T-helper 2 cell treated with Interferon-gamma antibody and Interleukin-4, amounts not matched to agents 5 μg/mL and 100 μg/mL, for 36 hours (primary cell): ENCODE measurements around the gene AHRR.
A peak's percentile ranks its signal among the peaks of the same experiment; 100 is the strongest.

ENCODE experiments used
- DNase-seq: peaks from one replicate; pipeline ENCODE4 v3.0.0; 2021; ENCODE audit warnings: low spot score
- H3K27ac Mint-ChIP-seq: one replicate; pipeline ENCODE4 v1.8.0; 2021; ENCODE audit warnings: mild to moderate bottlenecking, mixed read lengths
- H3K27me3 Mint-ChIP-seq: one replicate; pipeline ENCODE4 v1.8.0; 2021; ENCODE audit warnings: low read depth, mixed read lengths
- H3K36me3 Mint-ChIP-seq: one replicate; pipeline ENCODE4 v1.8.0; 2021; ENCODE audit warnings: low read depth, mixed read lengths
- H3K4me1 Mint-ChIP-seq: one replicate; pipeline ENCODE4 v1.8.0; 2021; ENCODE audit warnings: low read depth, mixed read lengths
- H3K4me3 Mint-ChIP-seq: one replicate; pipeline ENCODE4 v1.8.0; 2022; ENCODE audit warnings: mild to moderate bottlenecking, moderate library complexity, mixed read lengths
- H3K9me3 Mint-ChIP-seq: one replicate; pipeline ENCODE4 v1.8.0; 2021; ENCODE audit warnings: mixed read lengths

The AHRR gene

DNA sequence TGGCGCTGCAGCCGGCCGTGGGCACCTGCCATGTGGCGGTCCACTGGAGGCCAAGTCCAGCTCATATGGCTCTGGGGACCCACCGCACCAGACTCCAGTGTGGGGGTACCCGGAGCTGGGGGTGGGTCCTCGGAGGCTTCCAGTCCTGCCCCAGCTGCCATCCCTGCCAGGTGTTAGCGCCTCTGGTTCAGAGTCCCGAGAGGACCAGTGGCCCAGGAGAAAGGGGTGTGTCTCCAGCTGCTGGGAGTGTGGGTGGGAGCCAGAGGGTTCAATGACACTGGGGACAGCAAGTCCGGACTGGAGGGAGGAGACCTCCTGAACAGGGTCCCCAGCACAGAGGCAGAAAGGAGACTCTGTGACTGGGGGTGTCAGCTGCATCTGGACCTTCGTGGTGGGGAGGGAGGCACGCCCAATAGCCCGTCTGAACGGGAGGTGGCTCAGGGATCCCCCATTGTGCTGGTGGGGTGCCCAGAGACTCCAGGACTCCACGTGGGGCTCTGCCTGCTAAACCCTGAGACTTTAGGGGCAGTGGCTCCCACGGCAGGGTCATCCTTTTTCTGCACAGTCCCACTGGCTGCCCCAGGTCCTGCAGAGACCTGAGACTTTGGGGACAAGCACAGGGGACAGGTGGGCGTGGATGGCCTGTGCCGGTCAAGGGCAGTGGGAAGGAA lies 2.4 kb upstream of the AHRR start:
- H3K27me3 Mint-ChIP-seq, result peaks cover 5% of the 10 kb centered on the region
- H3K4me3 Mint-ChIP-seq, result no peak overlapping the region
- peak overlapping the region; percentile 49 for H3K27ac Mint-ChIP-seq
- DNase-seq, result no peak
- peaks cover 11% of the 10 kb centered on the region for H3K36me3 Mint-ChIP-seq
- no peaks in the 10 kb centered on the region for H3K9me3 Mint-ChIP-seq
- peaks cover 16% of the 10 kb centered on the region for H3K4me1 Mint-ChIP-seq

DNA sequence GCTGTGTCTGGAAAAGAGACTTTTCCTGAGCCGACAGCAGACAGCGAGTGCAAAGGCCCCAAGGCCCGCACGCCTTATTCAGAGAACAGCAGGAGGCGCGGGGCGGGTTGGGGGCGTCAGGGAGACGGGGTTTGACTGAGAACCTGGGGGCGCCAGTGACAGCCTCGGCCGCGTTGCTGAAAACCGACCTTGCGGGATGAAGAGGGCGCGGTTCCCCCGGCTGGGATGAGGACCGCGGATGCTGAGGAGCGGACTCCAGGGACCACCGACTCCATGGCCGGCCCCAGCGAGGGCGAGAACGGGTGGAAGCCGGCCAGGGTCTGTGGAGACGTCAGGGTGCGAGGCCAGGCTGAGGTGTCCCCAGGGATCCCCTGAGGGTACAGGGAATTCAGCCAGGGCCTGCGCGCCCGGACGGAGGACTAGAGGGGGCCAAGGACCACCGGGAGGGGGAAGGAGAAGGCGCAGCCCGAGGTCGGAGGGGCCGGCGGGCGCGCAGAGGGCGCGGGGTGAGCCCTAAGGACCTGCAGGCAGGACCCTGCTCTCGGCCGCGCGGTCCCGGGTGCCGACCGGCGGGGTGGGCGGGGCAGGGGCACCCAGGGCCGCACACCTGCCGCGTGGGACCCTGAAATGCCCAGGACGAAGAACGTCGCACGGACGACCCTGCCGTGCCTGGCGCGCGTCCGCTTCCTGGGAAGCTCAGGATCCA lies 837 bp upstream of the AHRR start:
- H3K4me3 Mint-ChIP-seq, result peak overlapping the region; percentile 86
- H3K4me1 Mint-ChIP-seq, result peaks cover 18% of the 10 kb centered on the region
- no peak for DNase-seq
- H3K36me3 Mint-ChIP-seq, result peaks cover 19% of the 10 kb centered on the region
- peak overlapping the region; percentile 49 for H3K27ac Mint-ChIP-seq
- peaks cover 5% of the 10 kb centered on the region for H3K27me3 Mint-ChIP-seq
- no peaks in the 10 kb centered on the region for H3K9me3 Mint-ChIP-seq

DNA sequence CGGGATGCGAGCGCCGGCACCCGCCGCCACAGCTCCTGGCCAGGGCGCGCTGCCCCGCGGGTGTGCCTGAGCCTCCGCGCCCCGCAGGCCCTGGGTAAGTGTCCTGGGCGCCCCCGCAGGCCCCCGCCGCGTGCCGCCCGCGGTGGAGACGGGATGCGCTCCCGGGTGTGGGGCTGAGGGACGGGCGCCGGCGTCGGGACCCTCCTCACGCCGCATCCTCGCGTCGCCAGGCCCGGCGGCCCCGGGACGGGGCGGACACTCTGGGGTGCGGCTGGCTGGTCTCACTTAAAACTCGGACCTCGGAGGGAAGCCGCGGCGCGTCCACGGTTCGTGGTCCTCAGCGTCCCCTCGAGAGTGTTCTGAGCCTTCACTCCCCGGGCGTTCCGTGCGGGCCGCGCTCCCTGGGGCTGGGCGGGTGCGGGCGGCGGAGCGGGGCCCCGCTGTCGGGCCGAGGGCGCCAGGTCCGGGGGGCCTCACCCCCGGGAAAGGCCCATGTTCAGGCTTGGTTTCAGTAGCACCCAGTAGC lies 275 bp downstream of the AHRR start:
- DNase-seq, result no peak
- Mint-ChIP-seq H3K9me3 (no peaks in the 10 kb centered on the region), H3K36me3 (peaks cover 28% of the 10 kb centered on the region), H3K27ac (peak overlapping the region; percentile 10), H3K4me3 (peak overlapping the region; percentile 70), H3K27me3 (peaks cover 5% of the 10 kb centered on the region), H3K4me1 (peaks cover 18% of the 10 kb centered on the region)

DNA sequence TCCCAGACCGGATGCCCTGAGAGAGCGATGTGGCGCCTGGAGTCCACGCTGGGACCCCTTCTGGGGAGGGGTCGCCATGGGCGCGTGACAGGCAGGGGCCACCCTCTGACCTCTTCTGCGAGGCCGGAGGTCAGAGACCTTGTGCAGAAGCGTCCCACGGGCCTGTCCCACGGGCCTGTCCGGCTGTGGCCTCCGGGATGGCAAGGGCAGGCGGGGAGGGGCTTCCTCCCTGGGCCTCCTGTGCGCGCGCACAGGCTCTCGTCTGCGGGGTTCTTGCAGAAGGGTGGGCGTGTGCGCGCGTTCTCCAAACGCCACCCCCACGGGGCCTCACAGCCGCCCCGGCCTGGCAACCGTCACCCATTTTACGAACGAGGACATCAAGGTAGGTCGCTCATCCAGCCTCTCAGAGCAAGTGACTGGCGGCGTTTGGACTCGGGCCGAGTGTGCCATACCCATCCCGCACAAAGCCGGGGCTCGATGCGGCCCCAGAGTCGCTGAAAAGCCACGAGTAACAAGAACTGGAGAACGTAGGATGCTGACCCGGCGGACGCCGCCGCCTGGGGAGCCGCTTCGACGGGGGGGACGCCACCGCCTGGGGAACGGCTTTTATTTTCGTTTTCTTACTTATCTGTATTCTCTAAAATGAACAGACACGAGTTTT lies 897 bp downstream of the AHRR start:
- DNase-seq, result no peak
- Mint-ChIP-seq H3K27me3 (peaks cover 5% of the 10 kb centered on the region), H3K36me3 (peaks cover 32% of the 10 kb centered on the region), H3K9me3 (no peaks in the 10 kb centered on the region), H3K4me3 (peak overlapping the region; percentile 70), H3K4me1 (peaks cover 20% of the 10 kb centered on the region), H3K27ac (peak overlapping the region; percentile 67)

DNA sequence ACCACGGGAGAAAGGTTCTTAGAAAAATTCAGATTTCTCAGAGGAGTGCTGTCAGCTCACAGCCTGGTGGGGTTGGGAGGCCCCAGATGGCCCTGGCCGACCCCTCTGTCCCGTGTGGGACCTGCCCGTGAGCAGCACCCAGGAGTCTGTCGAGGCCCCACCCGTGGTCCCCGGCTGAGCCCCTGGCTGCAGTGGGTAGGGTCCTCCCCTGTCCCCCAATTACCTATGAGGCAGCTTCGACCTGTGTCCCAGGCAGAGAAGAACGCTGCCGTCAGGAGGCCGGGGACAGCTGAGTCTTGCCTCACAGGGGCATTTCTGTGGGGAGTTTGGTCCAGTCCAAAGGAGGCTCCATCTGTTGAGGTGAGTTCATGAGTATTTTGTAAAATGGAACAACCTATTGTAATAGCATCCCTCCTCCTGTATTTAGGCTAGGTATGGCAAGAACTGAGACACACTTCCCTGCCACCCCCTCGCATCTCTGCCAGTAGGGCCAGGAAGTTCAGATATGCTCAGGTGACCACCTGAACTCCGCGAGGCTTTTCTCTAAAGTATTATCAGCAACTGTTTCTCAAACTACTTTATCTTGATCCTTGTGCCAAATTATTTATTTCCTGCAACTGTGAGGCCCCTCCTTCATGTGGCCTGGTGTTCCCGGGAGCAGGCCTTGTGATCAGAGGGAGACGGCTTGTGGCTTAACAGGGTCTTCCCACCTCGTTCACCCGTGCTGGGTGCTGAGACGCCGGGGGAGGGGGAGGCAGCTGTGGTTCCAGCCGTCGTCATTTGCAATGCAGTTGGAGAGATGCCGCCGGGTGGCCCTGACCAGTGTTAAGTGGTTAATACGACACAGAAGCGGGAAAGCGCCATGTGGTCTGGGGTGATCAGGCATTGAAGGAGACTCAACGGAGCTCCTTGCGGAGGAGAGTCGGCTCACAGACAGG lies 1.7 kb downstream of the AHRR start:
- H3K27ac Mint-ChIP-seq, result peak overlapping the region; percentile 67
- H3K4me3 Mint-ChIP-seq, result peak overlapping the region; percentile 70
- H3K27me3 Mint-ChIP-seq, result peaks cover 5% of the 10 kb centered on the region

DNA sequence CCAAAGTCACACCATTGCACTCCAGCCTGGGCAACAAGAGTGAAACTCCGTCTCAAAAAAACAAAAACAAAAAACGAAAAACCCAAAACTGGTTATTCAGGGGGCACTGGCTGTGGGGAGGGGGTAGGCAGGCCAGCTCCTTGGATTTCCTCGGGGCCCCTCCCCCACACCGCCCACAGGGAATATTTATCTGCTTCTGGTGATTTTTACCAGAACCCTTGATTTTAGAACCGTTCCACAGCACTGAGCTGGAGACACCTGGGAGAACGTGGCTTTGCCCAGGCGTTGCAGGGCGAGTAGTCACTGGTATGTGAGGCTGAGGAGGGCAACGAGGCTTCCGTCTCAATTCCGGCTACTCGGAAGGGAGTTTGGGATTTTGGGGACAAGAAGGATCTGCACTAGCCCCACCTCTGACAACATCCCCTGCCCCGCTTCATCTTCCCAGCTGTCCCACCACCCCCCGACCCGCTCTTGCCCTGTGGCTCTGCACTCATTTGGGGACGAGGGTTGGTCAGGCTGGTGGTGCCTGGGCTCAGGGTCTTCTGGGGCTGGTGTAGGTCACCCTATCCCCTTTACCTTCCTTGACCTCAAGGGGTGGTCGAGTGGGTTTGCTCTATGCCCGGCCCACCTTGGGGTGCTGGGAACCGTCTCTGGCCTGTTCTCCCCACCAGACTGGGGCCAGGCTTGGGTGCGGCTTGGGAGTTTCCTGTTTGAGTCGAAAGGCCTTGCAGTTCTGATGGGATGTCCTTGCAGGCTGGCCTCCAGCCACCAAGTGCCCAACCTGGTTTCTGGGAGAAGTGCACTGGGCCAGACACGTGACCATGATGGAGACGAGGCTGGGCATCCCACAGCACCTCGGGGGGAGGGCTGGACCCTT lies 3.5 kb downstream of the AHRR start:
- Mint-ChIP-seq H3K4me3 (no peak overlapping the region), H3K4me1 (peaks cover 36% of the 10 kb centered on the region), H3K27ac (no peak overlapping the region), H3K27me3 (peaks cover 5% of the 10 kb centered on the region), H3K9me3 (no peaks in the 10 kb centered on the region), H3K36me3 (peaks cover 38% of the 10 kb centered on the region)
- no peak for DNase-seq

More for the DNA sequence above, 1.7 kb downstream of the AHRR start:
- Mint-ChIP-seq H3K9me3 (no peaks in the 10 kb centered on the region), H3K4me1 (peaks cover 23% of the 10 kb centered on the region), H3K36me3 (peaks cover 35% of the 10 kb centered on the region)
- DNase-seq, result no peak

DNA sequence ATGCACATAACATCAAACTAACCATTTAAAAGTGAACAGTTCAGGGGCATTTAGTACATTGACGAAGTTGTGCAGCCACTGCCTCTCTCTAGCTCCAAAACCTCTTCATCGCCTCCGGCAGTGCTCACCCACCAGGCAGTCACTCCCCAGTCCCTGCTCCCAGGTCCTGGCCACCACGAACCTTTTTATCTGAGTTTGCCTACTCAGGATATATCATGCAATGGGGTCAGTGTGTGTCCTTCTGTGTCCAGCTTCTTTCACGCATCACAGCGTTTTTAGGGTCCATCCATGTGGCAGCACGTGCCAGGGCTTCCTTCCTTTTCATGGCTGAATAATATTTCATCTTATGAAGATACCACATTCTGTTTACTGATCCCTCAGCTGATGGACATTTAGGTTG lies 4.6 kb downstream of the AHRR start:
- Mint-ChIP-seq H3K27ac (no peak overlapping the region), H3K9me3 (no peaks in the 10 kb centered on the region), H3K4me3 (no peak overlapping the region), H3K36me3 (peaks cover 44% of the 10 kb centered on the region), H3K4me1 (peaks cover 39% of the 10 kb centered on the region), H3K27me3 (no peaks in the 10 kb centered on the region)
- DNase-seq, result no peak

DNA sequence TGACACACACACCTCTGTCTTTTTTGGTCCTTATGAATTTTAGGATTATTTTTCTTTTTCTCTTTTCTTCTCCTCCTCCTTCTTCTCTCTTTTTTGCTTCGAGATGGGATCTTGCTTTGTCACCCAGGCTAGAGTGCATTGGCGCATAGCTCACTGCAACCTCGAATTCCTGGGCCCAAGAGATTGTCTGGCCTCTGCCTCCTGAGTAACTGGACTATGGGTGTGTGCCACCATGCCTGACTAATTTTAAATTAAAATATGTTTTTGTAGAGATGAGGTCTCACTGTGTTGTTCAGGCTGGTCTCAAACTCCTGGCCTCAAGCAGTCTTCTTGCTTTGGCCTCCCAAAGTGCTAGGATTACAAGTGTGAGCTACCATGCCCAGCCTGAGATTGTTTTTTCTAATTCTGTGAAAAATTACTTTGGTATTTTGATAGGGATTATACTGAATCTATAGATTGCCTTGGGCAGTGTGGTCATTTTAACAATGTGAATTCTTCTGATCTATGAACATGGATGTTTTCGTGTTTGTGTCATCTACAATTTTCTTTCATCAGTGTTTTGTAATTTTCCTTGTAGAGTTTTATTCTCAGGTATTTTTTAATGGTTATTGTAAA lies 7.7 kb downstream of the AHRR start:
- H3K9me3 Mint-ChIP-seq, result no peaks in the 10 kb centered on the region
- H3K4me3 Mint-ChIP-seq, result peak overlapping the region; percentile 41
- DNase-seq, result no peak
- no peaks in the 10 kb centered on the region for H3K27me3 Mint-ChIP-seq
- peaks cover 54% of the 10 kb centered on the region for H3K4me1 Mint-ChIP-seq
- H3K27ac Mint-ChIP-seq, result peak overlapping the region; percentile 42
- H3K36me3 Mint-ChIP-seq, result peaks cover 47% of the 10 kb centered on the region

DNA sequence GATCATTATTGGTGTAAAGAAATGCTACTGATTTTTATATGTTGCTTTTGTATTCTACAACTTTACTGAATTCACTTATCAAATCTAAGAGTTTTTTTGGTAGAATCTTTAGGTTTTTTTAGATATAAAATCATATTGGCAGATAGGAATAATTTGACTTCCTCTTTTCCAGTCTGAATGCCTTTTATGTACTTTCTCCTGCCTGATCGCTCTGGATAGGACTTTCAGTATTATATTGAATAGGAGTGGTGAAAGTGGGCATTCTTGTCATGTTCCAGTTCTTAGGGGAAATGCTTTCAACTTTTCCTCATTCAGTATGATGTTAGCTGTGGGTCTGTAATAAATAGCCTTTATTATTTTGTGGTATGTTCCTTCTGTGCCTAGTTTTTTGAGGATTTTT lies 8.3 kb downstream of the AHRR start:
- DNase-seq, result no peak
- Mint-ChIP-seq H3K4me3 (peak overlapping the region; percentile 41), H3K36me3 (peaks cover 47% of the 10 kb centered on the region), H3K9me3 (no peaks in the 10 kb centered on the region), H3K27me3 (no peaks in the 10 kb centered on the region), H3K27ac (peak overlapping the region; percentile 42), H3K4me1 (peaks cover 59% of the 10 kb centered on the region)

DNA sequence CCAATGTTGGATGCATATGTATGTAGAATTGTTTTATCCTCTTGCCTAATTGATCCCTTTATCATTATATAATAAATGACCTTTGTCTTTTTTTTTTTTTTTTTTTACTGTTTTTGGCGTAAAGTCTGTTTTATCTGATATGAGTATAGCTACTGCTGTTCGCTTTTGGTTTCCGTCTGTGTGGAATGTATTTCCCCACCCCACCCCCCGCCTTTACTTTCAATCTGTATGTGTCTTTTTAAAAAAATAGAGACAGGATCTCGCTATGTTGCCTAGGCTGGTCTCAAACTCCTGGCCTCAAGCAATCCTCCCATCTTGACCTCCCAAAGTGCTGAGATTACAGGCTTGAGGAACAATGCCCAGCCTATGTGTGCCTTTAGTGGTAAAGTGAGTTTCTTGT lies 11.3 kb downstream of the AHRR start:
- DNase-seq, result peak; percentile 51
- H3K4me1 Mint-ChIP-seq, result peaks cover 72% of the 10 kb centered on the region
- no peaks in the 10 kb centered on the region for H3K9me3 Mint-ChIP-seq
- peaks cover 28% of the 10 kb centered on the region for H3K36me3 Mint-ChIP-seq
- H3K4me3 Mint-ChIP-seq, result peak overlapping the region; percentile 78
- no peaks in the 10 kb centered on the region for H3K27me3 Mint-ChIP-seq
- H3K27ac Mint-ChIP-seq, result peak overlapping the region; percentile 91

DNA sequence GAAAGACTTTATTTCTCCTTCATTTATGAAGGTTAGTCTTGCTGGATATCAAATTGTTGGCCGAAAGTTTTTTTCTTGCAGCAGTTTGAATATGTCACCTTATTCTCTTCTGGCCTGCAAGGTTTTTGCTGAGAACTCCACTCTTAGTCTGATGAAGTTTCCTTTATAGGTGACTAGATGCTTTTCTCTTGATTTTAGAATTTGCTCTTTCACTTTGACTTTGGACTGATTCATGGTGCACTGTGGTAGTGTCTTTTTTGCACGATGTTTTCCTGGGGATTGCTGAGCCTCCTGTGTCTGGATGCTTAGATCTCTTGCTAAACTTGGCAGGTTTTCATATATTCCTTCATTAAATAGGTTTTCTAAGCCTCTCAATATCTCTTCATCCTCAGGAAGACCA lies 12.4 kb downstream of the AHRR start:
- Mint-ChIP-seq H3K9me3 (no peaks in the 10 kb centered on the region), H3K4me3 (peak overlapping the region; percentile 78), H3K27me3 (no peaks in the 10 kb centered on the region), H3K36me3 (peaks cover 27% of the 10 kb centered on the region), H3K4me1 (peaks cover 73% of the 10 kb centered on the region), H3K27ac (peak overlapping the region; percentile 91)
- DNase-seq, result no peak

DNA sequence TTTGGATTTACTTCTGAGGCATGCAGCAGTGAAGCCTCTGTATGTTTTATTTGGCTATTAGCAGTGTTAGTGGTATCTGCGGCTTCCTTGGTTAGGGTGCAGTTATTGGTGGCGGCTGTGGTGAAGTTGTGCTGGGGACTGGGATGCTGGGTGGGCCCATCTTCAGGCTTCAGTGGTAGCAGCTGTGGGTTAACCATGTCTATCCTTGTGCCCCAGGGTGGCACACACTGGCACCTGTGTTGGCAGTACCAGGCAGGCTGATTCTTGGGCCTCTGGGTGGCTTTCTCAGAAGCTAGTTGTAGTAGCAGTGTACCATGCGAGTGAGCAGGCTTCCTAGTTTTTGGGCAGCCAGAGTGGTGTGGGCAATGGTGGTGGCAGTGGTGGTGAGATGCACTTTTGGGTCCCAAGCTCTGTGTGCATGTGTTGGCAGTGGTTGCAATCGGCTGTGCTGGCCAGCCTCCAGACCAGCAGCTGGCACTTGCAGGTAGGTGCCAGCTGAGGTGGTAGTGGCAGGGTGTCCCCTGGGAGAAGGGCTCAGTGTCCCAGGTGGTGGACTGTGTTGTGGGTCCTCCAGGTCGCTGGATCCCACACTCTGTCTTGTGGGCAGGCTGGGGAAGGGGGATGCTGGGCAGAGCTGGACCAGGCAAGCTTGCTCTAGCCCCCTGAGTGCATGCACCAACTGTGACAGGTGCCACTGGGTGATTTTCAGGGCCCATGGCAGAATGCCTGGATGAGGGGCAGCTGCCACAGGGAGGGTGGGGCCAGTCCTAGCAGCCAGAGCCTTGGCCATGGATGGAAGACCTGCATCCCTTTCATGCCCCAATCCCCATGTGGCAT lies 13.6 kb downstream of the AHRR start:
- H3K4me1 Mint-ChIP-seq, result peaks cover 71% of the 10 kb centered on the region
- DNase-seq, result no peak
- H3K27me3 Mint-ChIP-seq, result no peaks in the 10 kb centered on the region
- H3K9me3 Mint-ChIP-seq, result no peaks in the 10 kb centered on the region
- peak overlapping the region; percentile 91 for H3K27ac Mint-ChIP-seq
- peak overlapping the region; percentile 78 for H3K4me3 Mint-ChIP-seq
- peaks cover 35% of the 10 kb centered on the region for H3K36me3 Mint-ChIP-seq
